NCI-H510A (cell line): ENCODE data around the gene BMP10.

ENCODE experiments used
- DNase-seq: peaks from one replicate; lab custom pipeline; 2025; lab: John Stamatoyannopoulos, UW

BMP10 gene

DNA sequence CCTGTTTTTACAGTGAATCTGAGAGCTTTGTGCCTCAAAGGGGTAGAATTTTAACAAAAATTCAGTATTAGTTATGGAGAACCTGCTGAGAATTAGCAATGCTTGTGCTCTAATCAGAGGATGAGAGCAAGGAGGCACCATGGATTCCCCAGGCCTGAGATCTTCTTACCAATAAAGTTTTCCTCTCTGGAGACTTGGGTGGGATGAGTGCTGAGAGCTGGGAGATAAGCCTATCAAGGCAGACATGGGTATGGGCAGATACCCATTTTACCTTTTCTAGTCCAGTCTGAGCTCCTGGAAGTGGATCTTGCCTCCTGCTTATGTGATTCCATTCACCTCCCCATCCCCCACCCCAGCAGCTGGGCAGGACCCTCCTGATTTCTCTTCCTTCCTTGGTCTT lies 53.9 kb downstream of the BMP10 start:
- no peak for DNase-seq
